Keratinocyte (primary cell): Measurements from ENCODE around the gene FITM2. TPM values are rescaled to one million over a fixed set of nuclear protein-coding genes. Genes with fewer than 3 reads are reported as not detected.

Experiments used
- DNase-seq: peaks from one replicate; pipeline ENCODE4 v3.0.0-alpha.2; 2011; ENCODE audit warnings: low read depth, missing footprints, low spot score
- FAIRE-seq: peaks from 2 replicates; lab custom pipeline; 2011; peaks lifted over from hg19 to GRCh38; lab: Jason Lieb, UNC
- H2AFZ ChIP-seq: 2 replicates; pipeline ENCODE4 v1.6.0; 2012; ENCODE audit warnings: low read length, control low read depth, inconsistent platforms; ENCODE audit not compliant: control insufficient read depth
- H3K27ac ChIP-seq: 2 replicates; pipeline ENCODE4 v1.5.1; 2011; ENCODE audit warnings: low read length; ENCODE audit not compliant: control insufficient read depth, insufficient read depth
- H3K27me3 ChIP-seq: 3 replicates; pipeline ENCODE4 v1.6.0; 2011; ENCODE audit warnings: low read length; ENCODE audit not compliant: control insufficient read depth, insufficient read depth; ENCODE audit errors: extremely low read depth
- H3K36me3 ChIP-seq, 2 experiments: 2 replicates in 1 of 2; 3 replicates in 1 of 2; pipeline ENCODE4 v1.5.1; 2011; ENCODE audit warnings: low read length in 2 of 2, mild to moderate bottlenecking in 1 of 2; ENCODE audit not compliant: control insufficient read depth in 2 of 2, insufficient read depth in 2 of 2; ENCODE audit errors: extremely low read depth in 1 of 2
- H3K4me1 ChIP-seq: 3 replicates; pipeline ENCODE4 v1.5.1; 2011; ENCODE audit warnings: low read length; ENCODE audit not compliant: control insufficient read depth, insufficient read depth; ENCODE audit errors: extremely low read depth
- H3K4me2 ChIP-seq: 3 replicates; pipeline ENCODE4 v1.6.0; 2011; ENCODE audit warnings: low read depth, low read length; ENCODE audit not compliant: control insufficient read depth, insufficient read depth; ENCODE audit errors: extremely low read depth
- H3K4me3 ChIP-seq, 3 experiments: fragments of 200-600 bp in 1 of 3; sonication (generic) in 1 of 3; 2 replicates in 2 of 3; 3 replicates in 1 of 3; pipeline ENCODE4 v1.5.1; 2011 to 2016; ENCODE audit warnings: low read length in 3 of 3, mild to moderate bottlenecking in 3 of 3, control low read depth in 2 of 3, inconsistent platforms in 1 of 3, low read depth in 1 of 3, mixed read lengths in 1 of 3, mixed run types in 1 of 3, moderate library complexity in 1 of 3; ENCODE audit not compliant: control insufficient read depth in 2 of 3, insufficient read depth in 2 of 3; ENCODE audit errors: extremely low read depth in 1 of 3
- H3K79me2 ChIP-seq: 2 replicates; pipeline ENCODE4 v1.6.0; 2012; ENCODE audit warnings: low read length; ENCODE audit not compliant: control insufficient read depth, insufficient read depth
- H3K9ac ChIP-seq: 3 replicates; pipeline ENCODE4 v1.6.0; 2011; ENCODE audit warnings: low read length; ENCODE audit not compliant: control insufficient read depth, insufficient read depth; ENCODE audit errors: extremely low read depth
- H3K9me1 ChIP-seq: 3 replicates; pipeline ENCODE4 v1.6.0; 2011; ENCODE audit warnings: low read length; ENCODE audit not compliant: control insufficient read depth, insufficient read depth; ENCODE audit errors: extremely low read depth
- H3K9me3 ChIP-seq: 2 replicates; pipeline ENCODE4 v1.5.1; 2012; ENCODE audit warnings: low read depth, low read length; ENCODE audit not compliant: control insufficient read depth
- H4K20me1 ChIP-seq: 3 replicates; pipeline ENCODE4 v1.6.0; 2011; ENCODE audit warnings: low read length; ENCODE audit not compliant: control insufficient read depth, insufficient read depth; ENCODE audit errors: extremely low read depth
- EZH2 ChIP-seq: IDR thresholded peaks from one replicate; pipeline ENCODE4 v1.6.1; 2012; ENCODE audit warnings: inconsistent platforms, mild to moderate bottlenecking, low read length, moderate library complexity
- dilution Hi-C: fragments of 300-500 bp; cut with MboI; formaldehyde crosslinking; loops from one replicate; pipeline ENCODE4 v1.7.0; 2020; ENCODE audit warnings: low sequenced_read_pairs; ENCODE audit not compliant: extremely low pct_ligation_motif_present
- polyA plus RNA-seq, 5 experiments: library from polyadenylated mRNA; depleted of rRNA in 3 of 5; stranded (reverse) in 3 of 5; stranded (forward) in 1 of 5; unstranded in 1 of 5; fragments of >200 nt; gene quantifications; 1 replicate in 1 of 5; 2 replicates in 3 of 5; 3 replicates in 1 of 5; pipeline versions ENCODE4 v1.2.1 to v1.2.3, GENCODE V29; 2011 to 2012; ENCODE audit warnings: missing spikeins in 2 of 5, low read depth in 1 of 5, low replicate concordance in 1 of 5
- small RNA-seq, 3 experiments: library from RNA; depleted of rRNA; stranded (forward); fragments of <200 nt; gene quantifications; one replicate each; pipeline ENCODE3, GENCODE V24; 2012; ENCODE audit warnings: low read depth in 3 of 3, low replicate concordance in 1 of 3; ENCODE audit not compliant: insufficient read length in 3 of 3
- TF ChIP-seq, protein P1 (sequence below), 3 experiments: IDR thresholded peaks in 1 of 3; conservative IDR thresholded peaks in 1 of 3; optimal IDR thresholded peaks in 1 of 3; 2 replicates in 2 of 3; 3 replicates in 1 of 3; pipeline versions ENCODE3 to v1.5.1; 2011; ENCODE audit warnings: low read length in 3 of 3, mild to moderate bottlenecking in 3 of 3, moderate library complexity in 2 of 3, control low read depth in 1 of 3, inconsistent platforms in 1 of 3; ENCODE audit not compliant: insufficient read depth in 2 of 3; ENCODE audit errors: extremely low read depth in 1 of 3

Gene FITM2
- polyA plus RNA-seq, 1 donor (not counting 4 experiments of a cell fraction or from before 2014, with no cell fraction given): 2.9 TPM

DNA sequence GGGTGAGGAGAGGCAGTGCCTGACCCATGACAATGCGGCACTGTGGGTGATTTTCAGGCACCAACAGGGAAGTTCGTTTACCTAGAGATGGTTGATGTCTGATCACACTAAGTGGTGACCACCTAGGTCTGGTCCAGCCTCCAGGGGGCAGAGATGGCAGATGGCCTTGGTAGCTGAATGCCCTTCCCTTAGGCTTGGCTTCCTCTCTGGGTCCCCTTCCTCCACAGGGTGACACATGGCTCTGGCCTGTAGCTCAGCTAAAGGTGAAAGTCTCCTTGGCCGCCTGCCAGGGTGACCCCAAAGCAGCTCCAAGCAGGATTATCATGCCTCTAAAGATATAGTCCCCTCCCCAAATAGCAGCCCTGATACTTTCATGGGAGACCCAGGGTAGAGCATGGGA, 57.5 kb downstream of the FITM2 start:
- no peak overlapping the region for H3K4me2 ChIP-seq
- no peaks in the 10 kb centered on the region for H3K9me3 ChIP-seq
- DNase-seq (no peak), FAIRE-seq (no peak)
- H3K9me1 ChIP-seq: no peaks in the 10 kb centered on the region
- H4K20me1 ChIP-seq: no peaks in the 10 kb centered on the region
- H3K27me3 ChIP-seq: no peaks in the 10 kb centered on the region
- H3K27ac ChIP-seq: no peak overlapping the region
- TF ChIP-seq, protein P1, sequence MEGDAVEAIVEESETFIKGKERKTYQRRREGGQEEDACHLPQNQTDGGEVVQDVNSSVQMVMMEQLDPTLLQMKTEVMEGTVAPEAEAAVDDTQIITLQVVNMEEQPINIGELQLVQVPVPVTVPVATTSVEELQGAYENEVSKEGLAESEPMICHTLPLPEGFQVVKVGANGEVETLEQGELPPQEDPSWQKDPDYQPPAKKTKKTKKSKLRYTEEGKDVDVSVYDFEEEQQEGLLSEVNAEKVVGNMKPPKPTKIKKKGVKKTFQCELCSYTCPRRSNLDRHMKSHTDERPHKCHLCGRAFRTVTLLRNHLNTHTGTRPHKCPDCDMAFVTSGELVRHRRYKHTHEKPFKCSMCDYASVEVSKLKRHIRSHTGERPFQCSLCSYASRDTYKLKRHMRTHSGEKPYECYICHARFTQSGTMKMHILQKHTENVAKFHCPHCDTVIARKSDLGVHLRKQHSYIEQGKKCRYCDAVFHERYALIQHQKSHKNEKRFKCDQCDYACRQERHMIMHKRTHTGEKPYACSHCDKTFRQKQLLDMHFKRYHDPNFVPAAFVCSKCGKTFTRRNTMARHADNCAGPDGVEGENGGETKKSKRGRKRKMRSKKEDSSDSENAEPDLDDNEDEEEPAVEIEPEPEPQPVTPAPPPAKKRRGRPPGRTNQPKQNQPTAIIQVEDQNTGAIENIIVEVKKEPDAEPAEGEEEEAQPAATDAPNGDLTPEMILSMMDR (optimal IDR thresholded peaks at IDR 0.05 in 1 of 3, IDR thresholded peaks at IDR 0.05 in 1 of 3, conservative IDR thresholded peaks at IDR 0.05 in 1 of 3; ENCODE audit: extremely low read depth in 1 of 3, insufficient read depth in 2 of 3, low read length in 3 of 3): peak in 1 of 3 experiments; percentile 12
- no peak for TF ChIP-seq EZH2
- no peaks in the 10 kb centered on the region for H3K4me1 ChIP-seq
- dilution Hi-C loops: no loop called here
- no peaks in the 10 kb centered on the region for H3K79me2 ChIP-seq
- H3K9ac ChIP-seq: no peak overlapping the region
- no peak overlapping the region for H2AFZ ChIP-seq
- no peak overlapping the region for H3K4me3 ChIP-seq
- no peaks in the 10 kb centered on the region for H3K36me3 ChIP-seq

Small RNAs within 50 kb of the gene (small RNA-seq; reads per million reads assigned to genes)
- gene RF00019: 0 reads per million in 3 experiments

Other genes starting within 250 kb of the FITM2 start
- 2.5 to 2.9 TPM (median 2.8 TPM) in 3 replicates for gene JPH2, start 124.0 kb downstream of the FITM2 start, polyA plus RNA-seq
- gene OSER1, start 100.4 kb downstream of the FITM2 start, polyA plus RNA-seq: 33.5 to 41.5 TPM (median 34.9 TPM) in 3 replicates
- gene GDAP1L1, start 63.9 kb downstream of the FITM2 start, polyA plus RNA-seq: not detected in 3 replicates
- gene R3HDML, start 25.8 kb upstream of the FITM2 start, polyA plus RNA-seq: not detected in 3 replicates
- gene HNF4A, start 44.5 kb upstream of the FITM2 start, polyA plus RNA-seq: 0.01 TPM in 1 of 3 replicates, not detected in the others
- 15.1 to 24.9 TPM (median 20.0 TPM) in 3 replicates for gene TTPAL, start 164.7 kb upstream of the FITM2 start, polyA plus RNA-seq
- 118 to 151 TPM (median 145 TPM) in 3 replicates for gene SERINC3, start 210.9 kb upstream of the FITM2 start, polyA plus RNA-seq